Thymus (tissue), 11 donors: ENCODE measurements around the gene ARHGAP45. TPM values are rescaled to one million over a fixed set of nuclear protein-coding genes. Genes with fewer than 3 reads are reported as not detected.

Source experiments
- DNase-seq, 9 donors: peaks; one replicate each; pipeline ENCODE4 v3.0.0-alpha.2; 2013; ENCODE audit warnings: low spot score in 9 of 9, low read depth in 6 of 9, missing footprints in 1 of 9
- H3K27ac ChIP-seq, 2 donors: one replicate each; pipeline ENCODE4 v1.5.1; 2013; ENCODE audit warnings: control low read depth in 1 of 2, low read depth in 1 of 2, low read length in 1 of 2, mild to moderate bottlenecking in 1 of 2, moderate library complexity in 1 of 2
- H3K27me3 ChIP-seq, 2 donors: one replicate each; pipeline ENCODE4 v1.5.1; 2013; ENCODE audit warnings: low read length in 1 of 2; ENCODE audit not compliant: control insufficient read depth in 2 of 2, insufficient read depth in 1 of 2
- H3K36me3 ChIP-seq, 2 donors: one replicate each; pipeline ENCODE4 v1.5.1; 2013; ENCODE audit warnings: low read length in 1 of 2, mild to moderate bottlenecking in 1 of 2, moderate library complexity in 1 of 2; ENCODE audit not compliant: control insufficient read depth in 2 of 2, insufficient read depth in 2 of 2
- H3K4me1 ChIP-seq, 2 donors: one replicate each; pipeline ENCODE4 v1.5.1; 2013; ENCODE audit warnings: low read length in 2 of 2; ENCODE audit not compliant: control insufficient read depth in 2 of 2, insufficient read depth in 2 of 2
- H3K4me3 ChIP-seq, 2 donors: one replicate each; pipeline ENCODE4 v1.5.1; 2013; ENCODE audit warnings: low read length in 2 of 2, control low read depth in 1 of 2, mild to moderate bottlenecking in 1 of 2
- H3K9me3 ChIP-seq, 2 donors: one replicate each; pipeline ENCODE4 v1.5.1; 2013; ENCODE audit warnings: low read length in 1 of 2, mild to moderate bottlenecking in 1 of 2; ENCODE audit not compliant: control insufficient read depth in 2 of 2, insufficient read depth in 1 of 2
- WGBS: extraction: QIAGEN DNeasy Blood & Tissue Kit; methylation state at CpG from one replicate; pipeline ENCODE4 v1.1.7; 2013; 5-methylcytosine and 5-hydroxymethylcytosine counted together
- polyA plus RNA-seq: library from polyadenylated mRNA; stranded (reverse); fragments of 200-250 nt; gene quantifications from one replicate; pipeline ENCODE4 v1.2.3, GENCODE V29; 2013
- total RNA-seq: library from RNA; stranded (reverse); fragments of 120-200 nt; gene quantifications from one replicate; pipeline ENCODE4 v1.2.4, GENCODE V29; 2013
- donor health status: healthy.

Gene ARHGAP45
- total and polyA plus RNA-seq, 2 donors: 118 to 295 TPM

GRCh38 chr19:1057176-1057855 lies 9.7 kb upstream of the ARHGAP45 start:
- Histone ChIP-seq H3K27me3 (no peaks in the 10 kb centered on the region), H3K4me1 (no peaks in the 10 kb centered on the region), H3K4me3 (no peak overlapping the region), H3K27ac (no peak overlapping the region), H3K36me3 (peaks cover 52 to 59% of the 10 kb centered on the region in 2 donors), H3K9me3 (peaks cover 25 to 45% of the 10 kb centered on the region in 2 donors)
- peak in 1 of 9 donors; percentile 64 for DNase-seq
- 61% methylated on average over 3 of the region's 3 CpGs for WGBS

GRCh38 chr19:1058112-1058511 lies 8.9 kb upstream of the ARHGAP45 start:
- Histone ChIP-seq H3K27me3 (no peaks in the 10 kb centered on the region), H3K36me3 (peaks cover 52 to 59% of the 10 kb centered on the region in 2 donors), H3K4me3 (no peak overlapping the region), H3K27ac (no peak overlapping the region), H3K4me1 (no peaks in the 10 kb centered on the region), H3K9me3 (peaks cover 25 to 52% of the 10 kb centered on the region in 2 donors)
- 96% methylated on average over 5 of the region's 5 CpGs for WGBS
- no peak for DNase-seq

GRCh38 chr19:1060689-1061088 lies 6.3 kb upstream of the ARHGAP45 start:
- H3K4me3 ChIP-seq: no peak overlapping the region
- H3K36me3 ChIP-seq: peaks cover 34 to 38% of the 10 kb centered on the region in 2 donors
- H3K27ac ChIP-seq: no peak overlapping the region
- DNase-seq: no peak
- H3K4me1 ChIP-seq: peaks cover 8 to 19% of the 10 kb centered on the region in 2 donors
- H3K9me3 ChIP-seq: peaks cover 26 to 42% of the 10 kb centered on the region in 2 donors
- WGBS: 96% methylated on average over 5 of the region's 5 CpGs
- H3K27me3 ChIP-seq: peaks cover 0 to 16% of the 10 kb centered on the region in 2 donors

GRCh38 chr19:1061987-1062386 lies 5.0 kb upstream of the ARHGAP45 start:
- DNase-seq: no peak
- no peak overlapping the region for H3K4me3 ChIP-seq

GRCh38 chr19:1062387-1063029 lies 4.5 kb upstream of the ARHGAP45 start:
- 97% methylated on average over 17 of the region's 17 CpGs for WGBS
- peaks cover 10 to 24% of the 10 kb centered on the region in 2 donors for H3K9me3 ChIP-seq
- peaks cover 14 to 31% of the 10 kb centered on the region in 2 donors for H3K4me1 ChIP-seq
- peaks cover 0 to 24% of the 10 kb centered on the region in 2 donors for H3K27me3 ChIP-seq
- no peak for DNase-seq
- H3K27ac ChIP-seq: no peak overlapping the region
- no peak overlapping the region for H3K4me3 ChIP-seq
- peaks cover 17 to 21% of the 10 kb centered on the region in 2 donors for H3K36me3 ChIP-seq

More at GRCh38 chr19:1061987-1062386, 5.0 kb upstream of the ARHGAP45 start:
- WGBS: 98% methylated on average over 20 of the region's 20 CpGs
- Histone ChIP-seq H3K36me3 (peaks cover 21 to 25% of the 10 kb centered on the region in 2 donors), H3K27me3 (peaks cover 0 to 23% of the 10 kb centered on the region in 2 donors), H3K9me3 (peaks cover 14 to 29% of the 10 kb centered on the region in 2 donors), H3K4me1 (peaks cover 14 to 31% of the 10 kb centered on the region in 2 donors), H3K27ac (no peak overlapping the region)

GRCh38 chr19:1063030-1063908 lies 3.7 kb upstream of the ARHGAP45 start:
- peaks cover 14 to 33% of the 10 kb centered on the region in 2 donors for H3K4me1 ChIP-seq
- no peak overlapping the region for H3K27ac ChIP-seq
- WGBS: 91% methylated on average over 37 of the region's 37 CpGs
- H3K4me3 ChIP-seq: no peak overlapping the region
- peaks cover 0 to 28% of the 10 kb centered on the region in 2 donors for H3K27me3 ChIP-seq
- peaks cover 6 to 16% of the 10 kb centered on the region in 2 donors for H3K9me3 ChIP-seq
- H3K36me3 ChIP-seq: peaks cover 12 to 15% of the 10 kb centered on the region in 2 donors
- no peak for DNase-seq

GRCh38 chr19:1063909-1064660 lies 2.9 kb upstream of the ARHGAP45 start:
- DNase-seq: no peak
- H3K27me3 ChIP-seq: peaks cover 0 to 28% of the 10 kb centered on the region in 2 donors
- H3K36me3 ChIP-seq: peaks cover 11 to 14% of the 10 kb centered on the region in 2 donors
- H3K27ac ChIP-seq: no peak overlapping the region
- peaks cover 19 to 42% of the 10 kb centered on the region in 2 donors for H3K4me1 ChIP-seq
- 88% methylated on average over 37 of the region's 37 CpGs for WGBS
- peaks cover 1 to 8% of the 10 kb centered on the region in 2 donors for H3K9me3 ChIP-seq
- no peak overlapping the region for H3K4me3 ChIP-seq
